H7 (cell line): ENCODE data around the gene TSPY3. TPM values are rescaled to one million over a fixed set of nuclear protein-coding genes. Genes with fewer than 3 reads are reported as not detected.
"Not testable (repeated sequence)": the region's sequence is repeated elsewhere in the genome, so short reads cannot be mapped to it uniquely, and the experiment has no call there.

Source experiments
- DNase-seq: peaks from one replicate; pipeline ENCODE4 v3.0.0; 2012
- H3K27me3 ChIP-seq: 2 replicates; pipeline ENCODE4 v1.6.0; 2011; ENCODE audit warnings: mild to moderate bottlenecking, low read length; ENCODE audit not compliant: control insufficient read depth, insufficient read depth
- H3K36me3 ChIP-seq: replicated peaks from 2 replicates; pipeline ENCODE4 v1.5.1; 2011; ENCODE audit warnings: low read length; ENCODE audit not compliant: control insufficient read depth, insufficient read depth
- H3K4me3 ChIP-seq: 2 replicates; pipeline ENCODE4 v1.5.1; 2011; ENCODE audit warnings: low read depth, mild to moderate bottlenecking, control low read depth, low read length, moderate library complexity; ENCODE audit not compliant: insufficient read depth
- total RNA-seq: library from RNA; depleted of rRNA; stranded (reverse); fragments of >200 nt; shearing (Covaris generic); gene quantifications from 2 replicates; pipeline ENCODE4 v1.2.3, GENCODE V29; 2014; rRNA removed

The TSPY3 gene
- total RNA-seq = not detected in 2 replicates

GRCh38 chrY:9398121-9398520 lies at the start of gene TSPY3:
TSS of gene TSPY3 (plus strand) at chrY:9398421. CDS start at chrY:9398467, 46 bp downstream.
- not testable (repeated sequence) for H3K36me3 ChIP-seq, H3K4me3 ChIP-seq, H3K27me3 ChIP-seq, DNase-seq

DNA sequence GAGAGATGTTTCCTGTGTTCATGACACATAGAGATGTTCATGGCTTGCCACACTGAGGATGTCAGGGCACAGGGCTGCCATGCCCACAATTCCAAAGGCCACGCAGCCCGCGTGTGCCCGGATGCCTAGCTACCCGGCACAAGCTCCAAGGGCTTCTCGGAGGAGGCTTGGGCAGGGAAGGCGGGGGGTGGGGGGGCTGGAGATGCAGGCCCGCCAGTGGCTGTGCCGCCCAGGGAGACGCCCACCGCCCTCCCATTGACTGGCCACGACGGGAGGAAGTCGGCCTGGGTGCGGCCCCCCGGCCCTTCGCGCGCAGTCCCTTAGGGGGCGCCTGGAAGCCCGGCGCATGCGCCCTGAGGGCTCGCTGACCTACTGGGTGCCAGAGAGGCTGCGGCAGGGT lies 40.7 kb upstream of the TSPY3 start, which contains the start of gene TSPY8:
TSPY8 (plus strand) TSS at position 301 of the 400 bp plus-strand sequence; CDS start at position 347, 46 bp downstream.
- not testable (repeated sequence) for DNase-seq, H3K36me3 ChIP-seq, H3K27me3 ChIP-seq, H3K4me3 ChIP-seq

GRCh38 chrY:9396527-9396926 lies 1.7 kb upstream of the TSPY3 start:
- H3K27me3 ChIP-seq, DNase-seq: not testable (repeated sequence)

More at GRCh38 chrY:9396527-9396926, 1.7 kb upstream of the TSPY3 start:
- not testable (repeated sequence) for H3K4me3 ChIP-seq, H3K36me3 ChIP-seq

Other genes with a start within 250 kb of the TSPY3 start
- gene TSPY4, start 61.0 kb upstream of the TSPY3 start, total RNA-seq = not detected in 2 replicates
- not detected in 2 replicates for gene TSPY8, start 40.6 kb upstream of the TSPY3 start, total RNA-seq
- gene TSPY1, start 68.5 kb downstream of the TSPY3 start, total RNA-seq = not detected in 2 replicates
- gene TSPY9, start 88.8 kb downstream of the TSPY3 start, total RNA-seq = not detected in 2 replicates
- not detected in 2 replicates for gene TSPY10, start 129.5 kb downstream of the TSPY3 start, total RNA-seq